ENCODE results near the gene RAD1. TPM values are rescaled to one million over a fixed set of nuclear protein-coding genes. Genes with fewer than 3 reads are reported as not detected.

RAD1 gene
- total and polyA plus RNA-seq, 12 donors = 10.5 to 42.2 (median 24.5) TPM

- H3K27me3 ChIP-seq = no peaks in the 10 kb centered on the region
Observed at GRCh38 chr5:34905564-34905963, 9.7 kb downstream of the RAD1 start.

GRCh38 chr5:34903260-34903659 lies 12.0 kb downstream of the RAD1 start:
- no peaks in the 10 kb centered on the region for H3K4me1 ChIP-seq (replicated peaks in 1 of 2)
- no peak for TF ChIP-seq CTCF (IDR thresholded peaks at IDR 0.05)
- no peak for TF ChIP-seq POLR2A (IDR thresholded peaks at IDR 0.05)
- H3K4me3 ChIP-seq = no peak overlapping the region
- no peaks in the 10 kb centered on the region for H3K9me3 ChIP-seq (replicated peaks in 1 of 3)
- WGBS, 4 donors = 83 to 95% (median 89%) methylated on average over 1 of the region's 1 CpG
- no peaks in the 10 kb centered on the region for H3K27me3 ChIP-seq
- DNase-seq = no peak
- no peak overlapping the region for H3K27ac ChIP-seq
- intact Hi-C loops (cut with DNase I) = no loop called here
- H3K36me3 ChIP-seq (replicated peaks in 1 of 2) = peaks cover 0 to under 1% of the 10 kb centered on the region in 2 donors

More at GRCh38 chr5:34905564-34905963, 9.7 kb downstream of the RAD1 start:
- H3K27ac ChIP-seq = no peak overlapping the region
- 81 to 87% (median 84%) methylated on average over 2 of the region's 2 CpGs for WGBS, 4 donors
- H3K36me3 ChIP-seq (replicated peaks in 1 of 2) = peaks cover 0 to 19% of the 10 kb centered on the region in 2 donors
- TF ChIP-seq POLR2A (IDR thresholded peaks at IDR 0.05) (no peak), CTCF (IDR thresholded peaks at IDR 0.05) (peak in 3 of 6 experiments; percentile 7 to 37 (median 22))
- intact Hi-C loops (cut with DNase I) = no loop called here
- DNase-seq = no peak
- no peak overlapping the region for H3K4me3 ChIP-seq
- no peaks in the 10 kb centered on the region for H3K9me3 ChIP-seq (replicated peaks in 1 of 3)
- no peaks in the 10 kb centered on the region for H3K4me1 ChIP-seq (replicated peaks in 1 of 2)

GRCh38 chr5:34900652-34901051 lies 14.7 kb downstream of the RAD1 start:
- intact Hi-C loops (cut with DNase I) = no loop called here
- H3K27me3 ChIP-seq = no peaks in the 10 kb centered on the region
- DNase-seq = no peak
- H3K4me1 ChIP-seq (replicated peaks in 1 of 2) = no peaks in the 10 kb centered on the region
- no peak overlapping the region for H3K4me3 ChIP-seq
- H3K27ac ChIP-seq = no peak overlapping the region
- TF ChIP-seq POLR2A (IDR thresholded peaks at IDR 0.05) (no peak), CTCF (IDR thresholded peaks at IDR 0.05) (no peak)
- no peaks in the 10 kb centered on the region for H3K9me3 ChIP-seq (replicated peaks in 1 of 3)
- H3K36me3 ChIP-seq (replicated peaks in 1 of 2) = no peaks in the 10 kb centered on the region
- 91 to 95% (median 93%) methylated on average over 6 of the region's 6 CpGs for WGBS, 4 donors

GRCh38 chr5:34899066-34899465 lies 16.2 kb downstream of the RAD1 start:
- H3K9me3 ChIP-seq (replicated peaks in 1 of 3) = no peaks in the 10 kb centered on the region
- no peaks in the 10 kb centered on the region for H3K27me3 ChIP-seq
- H3K36me3 ChIP-seq (replicated peaks in 1 of 2) = no peaks in the 10 kb centered on the region
- DNase-seq = no peak
- no peak overlapping the region for H3K27ac ChIP-seq
- intact Hi-C loops (cut with DNase I) = loop anchor here (5.0 to 10.0 kb wide), 2 partner anchors 372 to 414 kb away; no protein-coding TSS in a partner anchor
- 91 to 96% (median 94%) methylated on average over 2 of the region's 2 CpGs for WGBS, 4 donors
- no peaks in the 10 kb centered on the region for H3K4me1 ChIP-seq (replicated peaks in 1 of 2)
- TF ChIP-seq CTCF (IDR thresholded peaks at IDR 0.05) (no peak), POLR2A (IDR thresholded peaks at IDR 0.05) (no peak)
- H3K4me3 ChIP-seq = no peak overlapping the region

All from adrenal gland (tissue), 12 donors.